Psoas muscle (tissue), 8 donors: ENCODE data around the gene SREBF1. TPM values are rescaled to one million over a fixed set of nuclear protein-coding genes. Genes with fewer than 3 reads are reported as not detected.

Source experiments
- ATAC-seq, 4 donors: fragments of 200-7000 bp; cut with Tn5 transposase; one replicate each; pipeline ENCODE4 v1.9.1; 2020; ENCODE audit warnings: moderate library complexity in 3 of 4, mild to moderate bottlenecking in 2 of 4
- DNase-seq, 2 donors: peaks; one replicate each; pipeline ENCODE4 v3.0.0-alpha.2; 2020
- H3K27ac ChIP-seq: fragments of 200-600 bp; one replicate; pipeline ENCODE4 v1.8.0; 2022
- H3K27me3 ChIP-seq, 3 donors: fragments of 200-600 bp in 1 of 3; one replicate each; pipeline versions ENCODE4 v1.6.1 to v1.8.0; 2013 to 2022; ENCODE audit warnings: low read length in 2 of 3, mild to moderate bottlenecking in 2 of 3, moderate library complexity in 1 of 3; ENCODE audit not compliant: insufficient read depth in 3 of 3
- H3K36me3 ChIP-seq, 2 donors: fragments of 200-600 bp in 1 of 2; one replicate each; pipeline versions ENCODE4 v1.6.1 to v1.8.0; 2013 to 2022; ENCODE audit warnings: low read depth in 1 of 2, mild to moderate bottlenecking in 1 of 2, moderate library complexity in 1 of 2; ENCODE audit not compliant: insufficient read depth in 1 of 2
- H3K4me1 ChIP-seq: fragments of 200-600 bp; one replicate; pipeline ENCODE4 v1.8.0; 2022
- H3K4me3 ChIP-seq: fragments of 200-600 bp; one replicate; pipeline ENCODE4 v1.8.0; 2022; ENCODE audit warnings: mild to moderate bottlenecking
- H3K9me3 ChIP-seq: fragments of 200-600 bp; one replicate; pipeline ENCODE4 v1.8.0; 2022
- WGBS, 3 donors: extraction: QIAGEN DNeasy Blood & Tissue Kit; methylation state at CpG; one replicate each; pipeline versions ENCODE4 v1.1.6 to v1.1.7; 2013; 5-methylcytosine and 5-hydroxymethylcytosine counted together
- intact Hi-C, 2 donors: fragments of 100-400 bp; cut with DNase I; formaldehyde crosslinking; loops; one replicate each; pipeline versions ENCODE4 v1.11.0 to v1.14.2; 2022
- polyA plus RNA-seq, 3 donors: library from polyadenylated mRNA; stranded (reverse); fragments of 200-250 nt; gene quantifications; one replicate each; pipeline ENCODE4 v1.2.3, GENCODE V29; 2013
- total RNA-seq, 4 donors: library from RNA; stranded (reverse); fragmentation: NEBNext Ultra II Directional in 2 of 4; extraction: Animal tissue kit (Norgen Biotek cat#: 25700) in 2 of 4; gene quantifications; one replicate each; pipeline versions ENCODE4 v1.2.1 to v1.2.4, GENCODE V29; 2021 to 2023
- TF ChIP-seq, protein P1 (sequence below): fragments of 200-600 bp; IDR thresholded peaks from one replicate; pipeline ENCODE4 v1.8.0; 2022; ENCODE audit warnings: antibody characterized with exemption
- donor health status: healthy with polysubstance abuse.
- donor health status: DM: no; HTN: no; CAD: no; lungs with moderate emphysema.
- donor health status: Bipolar disorder and iron deficiency.
- donor health status: healthy.
- donor health status: DM: yes; HTN: yes; CAD: no.
- donor health status: DM: no; HTN: no; CAD: no.
- donor health status: DM: no; HTN: no; CAD: no.
- donor health status: DM: yes; HTN: yes; CAD: no.

The SREBF1 gene
- total and polyA plus RNA-seq, 7 donors: 6.2 to 43.0 (median 19.2) TPM

DNA sequence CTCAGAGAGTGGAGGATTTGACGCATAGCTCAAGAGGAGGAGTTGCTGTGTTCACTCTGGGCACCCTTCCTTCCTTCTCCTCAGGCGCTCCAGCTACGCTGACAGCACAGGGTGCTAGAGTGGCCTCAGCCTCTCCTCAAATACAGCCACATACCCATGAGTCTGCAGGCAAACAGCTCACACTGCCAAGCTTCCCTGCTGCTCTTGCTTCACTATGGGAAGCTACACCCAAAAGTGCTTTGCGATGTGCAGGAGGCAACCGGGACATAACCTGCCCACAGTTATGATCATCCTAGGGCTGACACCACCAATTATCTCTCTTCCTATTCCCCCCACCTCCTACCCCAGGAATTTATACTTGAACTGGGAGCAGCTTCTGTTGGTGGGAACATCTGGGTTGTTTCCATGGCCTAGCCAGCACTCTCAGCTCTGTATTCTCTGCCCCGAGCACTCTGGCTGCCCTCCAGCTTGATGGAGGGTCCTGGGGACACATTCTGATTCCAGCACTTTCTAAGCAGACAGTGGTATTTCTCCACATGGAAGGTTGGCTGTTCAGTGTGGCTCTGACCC lies 40.3 kb upstream of the SREBF1 start:
- Histone ChIP-seq H3K36me3 (peaks cover 0 to 30% of the 10 kb centered on the region in 2 donors), H3K27ac (peak overlapping the region; percentile 89), H3K9me3 (no peaks in the 10 kb centered on the region), H3K4me3 (peak overlapping the region; percentile 39), H3K4me1 (peaks cover 52% of the 10 kb centered on the region), H3K27me3 (no peaks in the 10 kb centered on the region)
- 33 to 42% (median 34%) methylated on average over 6 of the region's 6 CpGs for WGBS, 3 donors
- ATAC-seq: peak; percentile 29 to 57 (median 48)
- intact Hi-C loops: loop anchor here in 1 of 2 donors (5.0 kb wide), 1 partner anchor 40 kb away; no protein-coding TSS in a partner anchor
- DNase-seq: peak in 1 of 2 donors; percentile 47
- TF ChIP-seq, protein P1, sequence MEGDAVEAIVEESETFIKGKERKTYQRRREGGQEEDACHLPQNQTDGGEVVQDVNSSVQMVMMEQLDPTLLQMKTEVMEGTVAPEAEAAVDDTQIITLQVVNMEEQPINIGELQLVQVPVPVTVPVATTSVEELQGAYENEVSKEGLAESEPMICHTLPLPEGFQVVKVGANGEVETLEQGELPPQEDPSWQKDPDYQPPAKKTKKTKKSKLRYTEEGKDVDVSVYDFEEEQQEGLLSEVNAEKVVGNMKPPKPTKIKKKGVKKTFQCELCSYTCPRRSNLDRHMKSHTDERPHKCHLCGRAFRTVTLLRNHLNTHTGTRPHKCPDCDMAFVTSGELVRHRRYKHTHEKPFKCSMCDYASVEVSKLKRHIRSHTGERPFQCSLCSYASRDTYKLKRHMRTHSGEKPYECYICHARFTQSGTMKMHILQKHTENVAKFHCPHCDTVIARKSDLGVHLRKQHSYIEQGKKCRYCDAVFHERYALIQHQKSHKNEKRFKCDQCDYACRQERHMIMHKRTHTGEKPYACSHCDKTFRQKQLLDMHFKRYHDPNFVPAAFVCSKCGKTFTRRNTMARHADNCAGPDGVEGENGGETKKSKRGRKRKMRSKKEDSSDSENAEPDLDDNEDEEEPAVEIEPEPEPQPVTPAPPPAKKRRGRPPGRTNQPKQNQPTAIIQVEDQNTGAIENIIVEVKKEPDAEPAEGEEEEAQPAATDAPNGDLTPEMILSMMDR: no peak

DNA sequence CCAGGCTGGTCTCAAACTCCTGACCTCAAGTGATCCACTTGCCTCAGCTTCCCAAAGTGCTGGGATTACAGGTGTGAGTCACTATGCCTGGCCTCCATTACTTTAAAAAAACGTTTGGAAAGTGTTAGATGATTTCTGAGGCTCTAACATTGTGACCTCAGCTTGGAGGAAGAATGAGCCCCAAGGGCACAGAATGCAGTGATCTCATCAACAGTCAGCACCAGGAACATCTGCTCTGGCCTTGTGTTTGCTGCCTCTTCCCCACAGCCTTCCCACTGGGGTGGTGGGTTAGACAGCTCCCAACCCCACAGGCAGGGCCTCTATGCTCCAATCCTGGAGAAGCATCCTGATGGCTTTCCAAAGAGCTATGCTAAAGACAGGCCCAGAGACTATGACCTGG lies 37.7 kb upstream of the SREBF1 start:
- Histone ChIP-seq H3K36me3 (peaks cover 0 to 20% of the 10 kb centered on the region in 2 donors), H3K9me3 (no peaks in the 10 kb centered on the region), H3K4me3 (no peak overlapping the region), H3K27ac (peak overlapping the region; percentile 89), H3K4me1 (peaks cover 46% of the 10 kb centered on the region), H3K27me3 (no peaks in the 10 kb centered on the region)
- intact Hi-C loops: no loop called here
- TF ChIP-seq, protein P1: no peak
- WGBS, 3 donors: 5 to 29% (median 19%) methylated on average over 1 of the region's 1 CpG
- ATAC-seq (no peak), DNase-seq (no peak)

DNA sequence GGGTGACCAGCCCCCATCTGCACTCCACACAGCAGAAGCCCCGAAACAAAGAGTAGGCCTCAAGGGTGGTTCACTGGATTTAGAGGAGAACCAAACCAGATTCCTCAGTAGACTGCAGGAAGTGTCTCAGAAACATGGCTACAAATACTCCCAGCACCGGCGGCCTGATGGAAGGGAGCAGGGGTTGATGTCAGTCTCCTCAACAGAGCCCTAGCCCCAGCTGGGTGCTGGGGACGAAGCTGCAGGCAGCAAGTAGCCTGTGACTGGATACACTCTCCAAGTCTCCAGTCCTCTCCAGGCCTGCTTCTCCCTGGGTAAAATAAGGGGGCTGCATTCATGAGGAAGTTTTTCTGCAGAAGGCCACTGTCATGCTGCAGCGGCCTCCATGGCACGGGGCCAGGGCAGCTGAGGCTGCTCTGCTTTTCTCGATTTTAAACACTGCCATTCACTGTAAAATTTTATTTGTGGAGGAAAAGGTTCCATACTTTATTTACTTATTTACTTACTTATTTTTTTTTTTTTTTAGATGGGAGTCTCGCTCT lies 36.7 kb upstream of the SREBF1 start:
- intact Hi-C loops: no loop called here
- H3K36me3 ChIP-seq: peaks cover 0 to 17% of the 10 kb centered on the region in 2 donors
- no peaks in the 10 kb centered on the region for H3K9me3 ChIP-seq
- DNase-seq: no peak
- 62 to 71% (median 67%) methylated on average over 8 of the region's 8 CpGs for WGBS, 3 donors
- ATAC-seq: no peak
- no peaks in the 10 kb centered on the region for H3K27me3 ChIP-seq
- peaks cover 40% of the 10 kb centered on the region for H3K4me1 ChIP-seq
- H3K27ac ChIP-seq: no peak overlapping the region
- no peak overlapping the region for H3K4me3 ChIP-seq
- TF ChIP-seq, protein P1: no peak

DNA sequence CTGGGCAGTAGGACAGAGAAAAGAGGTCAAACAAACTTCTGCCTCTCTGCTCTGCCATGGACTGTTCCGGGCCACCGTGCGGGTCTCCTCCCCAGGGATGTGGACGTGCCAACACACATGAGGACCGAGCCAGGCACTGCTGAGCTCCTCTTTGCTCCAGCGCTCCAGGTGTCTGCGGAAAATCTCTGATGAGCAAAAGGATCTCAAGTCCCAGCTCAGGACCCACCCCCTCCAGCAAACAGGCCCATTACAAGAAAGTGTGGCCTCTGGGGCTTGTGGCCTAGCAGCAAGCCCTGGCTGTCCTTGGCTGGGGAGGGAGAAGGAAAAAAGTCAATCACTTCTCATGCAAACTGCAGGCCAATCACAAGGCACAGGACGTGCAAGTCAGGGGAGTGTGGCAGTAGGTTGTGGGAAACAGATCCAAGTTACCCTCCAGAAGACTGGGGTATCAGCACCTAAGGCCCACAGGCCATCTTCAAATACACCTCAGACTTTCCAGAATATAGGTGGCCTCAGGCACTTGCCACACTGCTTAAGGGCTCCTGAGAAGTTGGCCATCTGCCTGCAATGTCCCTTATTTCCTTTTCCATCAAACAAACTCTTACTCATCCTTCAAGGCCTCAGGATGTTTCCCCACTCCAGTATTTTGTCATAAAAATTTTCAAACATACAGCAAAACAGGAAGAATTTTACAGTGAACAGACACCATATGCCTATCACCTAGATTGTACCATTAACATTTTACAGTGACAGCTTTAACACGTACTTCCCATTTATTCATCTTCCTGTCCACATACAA lies 36.0 kb upstream of the SREBF1 start:
- Histone ChIP-seq H3K27ac (no peak overlapping the region), H3K4me1 (peaks cover 32% of the 10 kb centered on the region), H3K27me3 (no peaks in the 10 kb centered on the region)

More for the DNA sequence above, 36.0 kb upstream of the SREBF1 start:
- Histone ChIP-seq H3K36me3 (peaks cover 0 to 23% of the 10 kb centered on the region in 2 donors), H3K4me3 (no peak overlapping the region), H3K9me3 (no peaks in the 10 kb centered on the region)
- intact Hi-C loops: no loop called here
- WGBS, 3 donors: 40 to 60% (median 43%) methylated on average over 9 of the region's 9 CpGs
- TF ChIP-seq, protein P1: no peak
- ATAC-seq: no peak
- DNase-seq: no peak
